NCI-H1105 treated with DMSO at 0.1 percent for 48 hours (cell line): Measurements from ENCODE around the gene HERC3.

Experiments
- DNase-seq: peaks from one replicate; lab custom pipeline; 2025; lab: John Stamatoyannopoulos, UW

The HERC3 gene

GRCh38 chr4:88591787-88592599 lies at the start of gene HERC3:
HERC3 (plus strand) TSS chr4:88592480; CDS start chr4:88605824, 13,344 bp downstream.
- DNase-seq = peak; percentile 63

GRCh38 chr4:88549815-88550214 lies 42.5 kb upstream of the HERC3 start:
- DNase-seq = no peak

GRCh38 chr4:88567591-88567990 lies 24.7 kb upstream of the HERC3 start:
- DNase-seq = no peak

- no peak for DNase-seq
Measured at GRCh38 chr4:88570001-88570400, 22.3 kb upstream of the HERC3 start.

- no peak for DNase-seq
Measured at GRCh38 chr4:88573276-88573980, 18.9 kb upstream of the HERC3 start.

GRCh38 chr4:88573995-88574394 lies 18.3 kb upstream of the HERC3 start:
- no peak for DNase-seq

GRCh38 chr4:88575186-88575585 lies 17.1 kb upstream of the HERC3 start:
- no peak for DNase-seq

GRCh38 chr4:88582493-88582892 lies 9.8 kb upstream of the HERC3 start:
- no peak for DNase-seq

GRCh38 chr4:88583631-88584470 lies 8.4 kb upstream of the HERC3 start:
- no peak for DNase-seq

GRCh38 chr4:88584471-88584900 lies 7.8 kb upstream of the HERC3 start:
- DNase-seq = no peak

- DNase-seq = no peak
Measured at GRCh38 chr4:88585917-88586316, 6.4 kb upstream of the HERC3 start.

- no peak for DNase-seq
Measured at GRCh38 chr4:88587306-88587705, 5.0 kb upstream of the HERC3 start.

GRCh38 chr4:88592600-88593448 lies 544 bp downstream of the HERC3 start:
- DNase-seq = peak; percentile 28

- no peak for DNase-seq
Measured at GRCh38 chr4:88597970-88598660, 5.8 kb downstream of the HERC3 start.

- no peak for DNase-seq
Measured at GRCh38 chr4:88599298-88599697, 7.0 kb downstream of the HERC3 start.

GRCh38 chr4:88599714-88600113 lies 7.4 kb downstream of the HERC3 start:
- no peak for DNase-seq

- DNase-seq = no peak
Measured at GRCh38 chr4:88600176-88600838, 8.0 kb downstream of the HERC3 start.

GRCh38 chr4:88604978-88605678 lies 12.8 kb downstream of the HERC3 start:
- no peak for DNase-seq

GRCh38 chr4:88605736-88606135 lies 13.5 kb downstream of the HERC3 start:
- no peak for DNase-seq

- no peak for DNase-seq
Measured at GRCh38 chr4:88606832-88607231, 14.6 kb downstream of the HERC3 start.
